ENCODE results near the gene KAZN. TPM values are rescaled to one million over a fixed set of nuclear protein-coding genes. Genes with fewer than 3 reads are reported as not detected.

KAZN gene
- total RNA-seq, 2 experiments from 2014 or later: 0.22 to 0.55 TPM

DNA sequence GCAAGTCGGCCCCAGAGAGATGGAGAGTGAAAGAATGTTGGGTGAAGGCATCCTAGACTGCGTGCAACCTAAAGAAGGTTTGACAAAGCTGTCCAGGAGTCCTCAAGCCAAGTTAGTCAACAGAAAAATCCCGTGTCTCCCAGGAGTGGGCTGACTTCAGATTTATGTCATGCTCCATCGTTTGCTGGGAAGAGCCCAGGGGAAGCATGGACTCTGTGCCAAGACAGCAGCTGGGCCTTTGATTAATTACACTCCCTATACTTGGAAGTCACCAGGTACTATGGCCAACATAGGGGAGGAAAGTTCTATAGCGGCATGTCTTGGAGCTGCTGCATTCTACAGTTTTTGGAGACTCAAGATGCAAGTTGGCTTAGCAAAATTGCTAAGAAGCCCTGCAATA is 247.4 kb downstream of the KAZN start:
- Mint-ChIP-seq H3K36me3 (ENCODE audit: low read depth) (no peaks in the 10 kb centered on the region), H3K4me3 (no peak overlapping the region), H3K27me3 (peaks cover 6% of the 10 kb centered on the region), H3K9me3 (peaks cover 8% of the 10 kb centered on the region), H3K27ac (no peak overlapping the region), H3K4me1 (ENCODE audit: low read depth) (no peaks in the 10 kb centered on the region)
- Histone ChIP-seq H3K27ac (ENCODE audit: low read depth in 1 of 2, low read length in 2 of 2) (no peak overlapping the region), H3K4me1 (ENCODE audit: insufficient read depth, low read length) (no peaks in the 10 kb centered on the region), H3K36me3 (ENCODE audit: insufficient read depth, low read length) (no peaks in the 10 kb centered on the region), H3K9me3 (ENCODE audit: control insufficient read depth in 1 of 2, insufficient read depth in 1 of 2, low read length in 2 of 2) (peaks cover 12 to 20% of the 10 kb centered on the region in 2 experiments), H3K27me3 (ENCODE audit: control insufficient read depth in 1 of 2, insufficient read depth in 2 of 2, low read length in 2 of 2) (peaks cover 3% of the 10 kb centered on the region in 2 experiments), H3K4me3 (ENCODE audit: low read length) (no peak overlapping the region)
- CTCF ChIA-PET: no interaction called here
- intact Hi-C loops (cut with DNase I, micrococcal nuclease): no loop called here
- POLR2A ChIA-PET: no interaction called here
- DNase-seq: no peak
- ATAC-seq (ENCODE audit: poor library complexity): no peak
- TF ChIP-seq, protein P1, sequence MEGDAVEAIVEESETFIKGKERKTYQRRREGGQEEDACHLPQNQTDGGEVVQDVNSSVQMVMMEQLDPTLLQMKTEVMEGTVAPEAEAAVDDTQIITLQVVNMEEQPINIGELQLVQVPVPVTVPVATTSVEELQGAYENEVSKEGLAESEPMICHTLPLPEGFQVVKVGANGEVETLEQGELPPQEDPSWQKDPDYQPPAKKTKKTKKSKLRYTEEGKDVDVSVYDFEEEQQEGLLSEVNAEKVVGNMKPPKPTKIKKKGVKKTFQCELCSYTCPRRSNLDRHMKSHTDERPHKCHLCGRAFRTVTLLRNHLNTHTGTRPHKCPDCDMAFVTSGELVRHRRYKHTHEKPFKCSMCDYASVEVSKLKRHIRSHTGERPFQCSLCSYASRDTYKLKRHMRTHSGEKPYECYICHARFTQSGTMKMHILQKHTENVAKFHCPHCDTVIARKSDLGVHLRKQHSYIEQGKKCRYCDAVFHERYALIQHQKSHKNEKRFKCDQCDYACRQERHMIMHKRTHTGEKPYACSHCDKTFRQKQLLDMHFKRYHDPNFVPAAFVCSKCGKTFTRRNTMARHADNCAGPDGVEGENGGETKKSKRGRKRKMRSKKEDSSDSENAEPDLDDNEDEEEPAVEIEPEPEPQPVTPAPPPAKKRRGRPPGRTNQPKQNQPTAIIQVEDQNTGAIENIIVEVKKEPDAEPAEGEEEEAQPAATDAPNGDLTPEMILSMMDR (IDR thresholded peaks at IDR 0.05): no peak

DNA sequence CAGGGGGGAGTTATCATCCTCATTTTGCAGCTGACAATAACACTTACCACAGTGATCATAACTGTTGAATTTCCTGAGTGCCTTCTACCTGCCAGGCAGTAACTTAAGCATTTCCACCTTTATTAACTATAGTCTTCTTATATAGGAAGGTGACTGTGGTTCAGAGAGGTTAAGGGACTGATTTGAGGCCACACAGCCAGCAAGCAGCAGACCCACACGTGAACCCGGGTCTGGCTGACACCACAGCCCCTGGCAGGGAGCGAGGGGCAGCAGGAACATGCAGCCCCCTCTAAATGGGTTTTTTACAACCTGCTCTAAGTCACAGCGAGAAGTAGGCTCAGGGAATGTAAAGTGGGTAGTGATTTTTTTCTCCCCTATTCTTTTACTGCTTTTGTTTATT is 248.2 kb downstream of the KAZN start:
- Mint-ChIP-seq H3K27me3 (peaks cover 6% of the 10 kb centered on the region), H3K27ac (no peak overlapping the region), H3K36me3 (ENCODE audit: low read depth) (no peaks in the 10 kb centered on the region), H3K4me3 (no peak overlapping the region), H3K9me3 (peaks cover 7% of the 10 kb centered on the region), H3K4me1 (ENCODE audit: low read depth) (no peaks in the 10 kb centered on the region)
- DNase-seq (no peak), ATAC-seq (ENCODE audit: poor library complexity) (no peak)
- intact Hi-C loops (cut with DNase I, micrococcal nuclease): no loop called here
- no peaks in the 10 kb centered on the region for H3K4me1 ChIP-seq (ENCODE audit: insufficient read depth, low read length)
- ChIA-PET CTCF (no interaction called here), POLR2A (no interaction called here)
- no peak overlapping the region for H3K4me3 ChIP-seq (ENCODE audit: low read length)
- peaks cover 2 to 3% of the 10 kb centered on the region in 2 experiments for H3K27me3 ChIP-seq (ENCODE audit: control insufficient read depth in 1 of 2, insufficient read depth in 2 of 2, low read length in 2 of 2)
- no peaks in the 10 kb centered on the region for H3K36me3 ChIP-seq (ENCODE audit: insufficient read depth, low read length)
- H3K9me3 ChIP-seq (ENCODE audit: control insufficient read depth in 1 of 2, insufficient read depth in 1 of 2, low read length in 2 of 2): peaks cover 8 to 13% of the 10 kb centered on the region in 2 experiments
- no peak overlapping the region for H3K27ac ChIP-seq (ENCODE audit: low read depth in 1 of 2, low read length in 2 of 2)
- TF ChIP-seq, protein P1 (IDR thresholded peaks at IDR 0.05): no peak

DNA sequence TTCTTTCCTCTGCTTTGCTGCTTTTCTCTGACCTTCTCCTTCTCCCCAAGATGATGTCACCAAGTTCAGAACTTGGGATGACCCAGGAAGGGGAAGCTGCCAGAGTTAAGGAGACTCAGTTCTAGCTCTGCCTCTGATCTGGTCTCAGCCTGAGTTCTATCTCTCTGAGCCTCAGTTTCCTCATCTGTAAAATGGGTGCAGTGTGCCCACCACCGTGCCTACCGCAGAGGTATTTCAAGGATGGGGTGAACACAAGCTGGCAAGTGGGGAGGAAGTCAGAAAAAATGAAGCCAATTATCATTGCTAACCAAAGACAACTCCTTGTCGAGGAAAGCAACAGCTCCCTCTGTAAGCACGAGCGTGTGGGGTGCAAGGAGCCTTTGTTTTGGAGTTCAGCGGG is 249.7 kb downstream of the KAZN start:
- POLR2A ChIA-PET: no interaction called here
- H3K4me3 ChIP-seq (ENCODE audit: low read length): no peak overlapping the region
- Mint-ChIP-seq H3K4me3 (no peak overlapping the region), H3K27ac (no peak overlapping the region), H3K4me1 (ENCODE audit: low read depth) (no peaks in the 10 kb centered on the region), H3K36me3 (ENCODE audit: low read depth) (no peaks in the 10 kb centered on the region), H3K27me3 (no peaks in the 10 kb centered on the region), H3K9me3 (no peaks in the 10 kb centered on the region)
- TF ChIP-seq, protein P1 (IDR thresholded peaks at IDR 0.05): no peak
- CTCF ChIA-PET: no interaction called here
- no peaks in the 10 kb centered on the region for H3K36me3 ChIP-seq (ENCODE audit: insufficient read depth, low read length)
- DNase-seq (no peak), ATAC-seq (ENCODE audit: poor library complexity) (no peak)
- peaks cover 0 to 8% of the 10 kb centered on the region in 2 experiments for H3K9me3 ChIP-seq (ENCODE audit: control insufficient read depth in 1 of 2, insufficient read depth in 1 of 2, low read length in 2 of 2)
- peaks cover 2 to 3% of the 10 kb centered on the region in 2 experiments for H3K27me3 ChIP-seq (ENCODE audit: control insufficient read depth in 1 of 2, insufficient read depth in 2 of 2, low read length in 2 of 2)
- H3K27ac ChIP-seq (ENCODE audit: low read depth in 1 of 2, low read length in 2 of 2): no peak overlapping the region
- intact Hi-C loops (cut with DNase I, micrococcal nuclease): no loop called here
- no peaks in the 10 kb centered on the region for H3K4me1 ChIP-seq (ENCODE audit: insufficient read depth, low read length)

Data from CD4-positive, alpha-beta T cell (primary cell).